Mucosa of descending colon (tissue), 3 donors: ENCODE data around the gene LIN28B. TPM values are rescaled to one million over a fixed set of nuclear protein-coding genes. Genes with fewer than 3 reads are reported as not detected.

ENCODE experiments used
- ATAC-seq: fragments of 200-7000 bp; cut with Tn5 transposase; one replicate; pipeline ENCODE4 v1.9.1; 2020; ENCODE audit warnings: mild to moderate bottlenecking, moderate library complexity
- DNase-seq, 3 donors: peaks; one replicate each; pipeline ENCODE4 v3.0.0-alpha.2; 2020
- H3K36me3 ChIP-seq: fragments of 200-600 bp; one replicate; pipeline ENCODE4 v1.8.0; 2021; ENCODE audit warnings: low read depth, mild to moderate bottlenecking
- H3K4me1 ChIP-seq: fragments of 200-600 bp; one replicate; pipeline ENCODE4 v1.8.0; 2021; ENCODE audit warnings: low read depth, mild to moderate bottlenecking
- H3K4me3 ChIP-seq: fragments of 200-600 bp; one replicate; pipeline ENCODE4 v1.8.0; 2021; ENCODE audit warnings: mild to moderate bottlenecking
- H3K9me3 ChIP-seq: fragments of 200-600 bp; one replicate; pipeline ENCODE4 v1.8.0; 2021; ENCODE audit warnings: mild to moderate bottlenecking
- intact Hi-C, 2 donors: fragments of 100-400 bp; cut with DNase I in 1 of 2; cut with micrococcal nuclease in 1 of 2; formaldehyde crosslinking; loops; one replicate each; pipeline versions ENCODE4 v1.11.0 to v1.11.1; 2022; cut with DNase I, micrococcal nuclease
- total RNA-seq, 3 donors: library from RNA; stranded (reverse); fragmentation: NEBNext Ultra II Directional in 2 of 3; extraction: Animal tissue kit (Norgen Biotek cat#: 25700) in 2 of 3; gene quantifications; one replicate each; pipeline versions ENCODE4 v1.2.1 to v1.2.4, GENCODE V29; 2021 to 2023
- TF ChIP-seq, protein P1 (sequence below): fragments of 200-600 bp; IDR thresholded peaks from one replicate; pipeline ENCODE4 v1.8.0; 2022; ENCODE audit warnings: antibody characterized with exemption, mild to moderate bottlenecking
- donor health status: DM: no; HTN: no; CAD: no; lungs with moderate emphysema.
- donor health status: DM: no; HTN: no; CAD: no.
- donor health status: DM: no; HTN: yes; CAD: no.

Gene LIN28B
- total RNA-seq, 3 donors from 2014 or later = not detected

DNA sequence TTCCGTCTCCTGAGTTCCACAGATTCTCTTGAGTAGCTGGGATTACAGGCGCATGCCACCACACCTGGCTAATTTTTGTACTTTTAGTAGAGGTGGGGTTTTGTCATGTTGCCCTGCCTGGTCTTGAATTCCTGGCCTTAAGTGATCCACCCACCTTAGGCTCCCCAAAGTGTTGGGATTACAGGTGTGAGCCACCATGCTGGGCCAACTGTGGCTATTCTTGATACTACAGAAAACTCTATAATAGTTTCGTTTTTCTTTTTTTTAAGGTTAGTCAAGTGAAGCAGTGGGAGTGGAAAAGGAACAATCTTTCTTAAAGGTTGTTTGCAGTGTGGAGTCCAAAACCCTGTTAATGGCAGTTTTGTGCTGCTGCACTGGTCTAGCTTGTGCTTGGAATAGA lies 138.2 kb downstream of the LIN28B start:
- intact Hi-C loops = no loop called here
- H3K4me3 ChIP-seq = no peak overlapping the region
- TF ChIP-seq, protein P1, sequence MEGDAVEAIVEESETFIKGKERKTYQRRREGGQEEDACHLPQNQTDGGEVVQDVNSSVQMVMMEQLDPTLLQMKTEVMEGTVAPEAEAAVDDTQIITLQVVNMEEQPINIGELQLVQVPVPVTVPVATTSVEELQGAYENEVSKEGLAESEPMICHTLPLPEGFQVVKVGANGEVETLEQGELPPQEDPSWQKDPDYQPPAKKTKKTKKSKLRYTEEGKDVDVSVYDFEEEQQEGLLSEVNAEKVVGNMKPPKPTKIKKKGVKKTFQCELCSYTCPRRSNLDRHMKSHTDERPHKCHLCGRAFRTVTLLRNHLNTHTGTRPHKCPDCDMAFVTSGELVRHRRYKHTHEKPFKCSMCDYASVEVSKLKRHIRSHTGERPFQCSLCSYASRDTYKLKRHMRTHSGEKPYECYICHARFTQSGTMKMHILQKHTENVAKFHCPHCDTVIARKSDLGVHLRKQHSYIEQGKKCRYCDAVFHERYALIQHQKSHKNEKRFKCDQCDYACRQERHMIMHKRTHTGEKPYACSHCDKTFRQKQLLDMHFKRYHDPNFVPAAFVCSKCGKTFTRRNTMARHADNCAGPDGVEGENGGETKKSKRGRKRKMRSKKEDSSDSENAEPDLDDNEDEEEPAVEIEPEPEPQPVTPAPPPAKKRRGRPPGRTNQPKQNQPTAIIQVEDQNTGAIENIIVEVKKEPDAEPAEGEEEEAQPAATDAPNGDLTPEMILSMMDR = no peak
- no peaks in the 10 kb centered on the region for H3K36me3 ChIP-seq
- ATAC-seq (no peak), DNase-seq (no peak)
- no peaks in the 10 kb centered on the region for H3K9me3 ChIP-seq
- H3K4me1 ChIP-seq = peaks cover 3% of the 10 kb centered on the region

DNA sequence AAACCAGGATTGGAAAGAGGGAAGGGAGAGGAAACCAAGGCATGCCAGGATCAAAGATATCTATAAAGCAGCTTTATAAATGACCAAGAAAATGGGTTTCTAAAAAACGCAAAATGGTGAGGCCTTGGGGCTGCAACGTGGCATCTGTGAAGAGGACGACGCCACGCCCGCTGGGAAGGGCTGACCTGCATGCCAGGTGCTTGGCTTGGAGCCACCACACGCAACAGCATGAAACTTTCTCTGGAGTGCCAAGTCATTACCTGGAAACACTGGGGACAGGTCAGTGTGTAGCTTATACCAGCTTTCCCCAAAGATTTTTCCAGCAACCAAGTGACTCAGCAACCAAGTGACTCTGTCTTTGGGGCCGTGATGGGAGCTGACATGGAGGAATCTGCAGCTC lies 140.4 kb downstream of the LIN28B start:
- Histone ChIP-seq H3K4me3 (no peak overlapping the region), H3K4me1 (peaks cover 3% of the 10 kb centered on the region), H3K9me3 (no peaks in the 10 kb centered on the region), H3K36me3 (no peaks in the 10 kb centered on the region)
- TF ChIP-seq, protein P1 = no peak
- ATAC-seq (peak; percentile 88), DNase-seq (peak; percentile 71 to 83 (median 83))
- intact Hi-C loops = no loop called here

DNA sequence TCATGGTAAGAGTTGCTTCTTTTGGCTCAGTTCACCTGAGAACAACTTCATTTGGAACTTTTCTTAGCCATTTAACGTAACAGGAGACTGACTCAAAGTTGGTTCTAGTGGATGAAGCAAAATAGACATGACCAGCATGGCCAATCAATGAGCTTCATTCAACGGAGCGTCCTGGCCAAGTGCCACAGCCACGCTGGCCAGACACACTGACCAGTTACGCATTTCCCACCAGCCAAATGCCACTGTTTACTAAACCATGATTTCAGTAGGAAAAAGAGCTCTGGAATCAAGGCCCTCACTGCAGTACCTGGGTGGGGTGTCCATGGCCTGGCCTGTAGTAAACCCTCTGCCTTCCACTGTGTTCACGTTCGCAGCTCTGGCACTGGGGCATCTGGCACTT lies 142.5 kb downstream of the LIN28B start:
- intact Hi-C loops = no loop called here
- no peak for DNase-seq
- H3K36me3 ChIP-seq = no peaks in the 10 kb centered on the region

DNA sequence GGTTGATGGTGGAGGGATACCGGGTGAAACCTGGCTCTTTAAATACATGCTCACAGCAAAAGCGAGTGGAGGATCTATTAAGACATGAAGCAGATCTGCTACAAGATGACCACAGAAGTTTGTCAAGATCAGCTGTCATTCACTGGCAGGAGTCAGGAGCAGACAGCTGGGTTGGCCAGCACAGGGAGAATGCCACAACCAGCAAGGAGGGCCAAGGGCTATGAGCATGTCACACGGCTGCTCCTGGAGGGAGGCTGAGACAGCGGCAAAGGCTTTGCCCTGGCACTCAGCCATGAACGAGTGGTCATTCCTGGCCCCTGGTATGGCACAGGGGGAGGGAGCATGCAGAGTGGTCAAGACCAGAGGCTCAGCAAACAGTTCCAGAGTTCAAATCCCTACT lies 145.3 kb downstream of the LIN28B start:
- no peak overlapping the region for H3K4me3 ChIP-seq
- ATAC-seq (no peak), DNase-seq (no peak)
- intact Hi-C loops = no loop called here
- no peaks in the 10 kb centered on the region for H3K36me3 ChIP-seq
- H3K4me1 ChIP-seq = peaks cover 3% of the 10 kb centered on the region
- H3K9me3 ChIP-seq = no peaks in the 10 kb centered on the region
- TF ChIP-seq, protein P1 = no peak

More for the DNA sequence above, 142.5 kb downstream of the LIN28B start:
- H3K4me1 ChIP-seq = peaks cover 3% of the 10 kb centered on the region
- H3K4me3 ChIP-seq = no peak overlapping the region
- TF ChIP-seq, protein P1 = no peak
- H3K9me3 ChIP-seq = no peaks in the 10 kb centered on the region
- ATAC-seq = no peak

DNA sequence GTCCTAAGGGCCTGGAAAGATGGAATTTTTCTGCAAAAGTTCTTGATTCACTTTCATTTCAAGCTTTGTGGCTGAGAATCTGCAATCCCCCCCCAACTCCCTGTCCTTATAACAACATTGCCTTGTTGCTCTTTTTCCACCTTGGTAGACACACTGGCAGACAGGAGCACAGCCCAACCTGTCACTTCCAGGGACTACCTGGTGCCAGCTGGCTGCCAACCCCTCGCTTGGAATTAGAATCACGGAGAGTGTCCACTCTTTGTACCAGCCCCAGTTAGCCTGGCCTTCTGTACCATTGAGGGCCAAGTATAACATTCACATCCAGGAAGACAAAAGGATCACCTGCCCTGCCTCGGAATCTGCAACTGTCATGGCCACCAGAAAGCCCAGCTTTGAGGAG lies 148.2 kb downstream of the LIN28B start:
- Histone ChIP-seq H3K9me3 (no peaks in the 10 kb centered on the region), H3K36me3 (no peaks in the 10 kb centered on the region), H3K4me3 (no peak overlapping the region), H3K4me1 (peaks cover 7% of the 10 kb centered on the region)
- DNase-seq = no peak
- ATAC-seq = no peak
- TF ChIP-seq, protein P1 = no peak
- intact Hi-C loops = no loop called here

DNA sequence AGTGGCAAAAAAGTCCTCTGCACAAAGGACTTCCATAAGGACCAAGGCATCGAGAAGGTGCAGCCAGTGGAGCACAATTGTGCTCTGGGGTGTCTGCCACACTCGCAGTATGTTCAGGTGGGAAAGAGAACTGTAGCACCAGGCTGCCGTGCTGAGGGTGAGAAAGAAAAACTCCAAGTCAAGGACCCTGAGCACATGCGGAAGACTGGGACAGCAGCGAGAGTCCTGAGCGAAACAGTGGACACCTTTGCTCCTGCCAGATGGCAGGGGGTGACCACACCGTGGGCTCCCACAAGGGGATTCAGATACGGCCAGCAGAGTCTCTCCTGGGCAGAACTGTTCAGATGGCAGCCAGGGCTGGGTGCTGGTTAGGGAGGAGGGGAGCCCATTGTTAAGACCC lies 149.4 kb downstream of the LIN28B start:
- no peak for DNase-seq
- ATAC-seq = no peak
- TF ChIP-seq, protein P1 = no peak
- Histone ChIP-seq H3K4me3 (no peak overlapping the region), H3K4me1 (peaks cover 7% of the 10 kb centered on the region), H3K36me3 (no peaks in the 10 kb centered on the region), H3K9me3 (no peaks in the 10 kb centered on the region)
- intact Hi-C loops = no loop called here
